Inferior parietal cortex (tissue), 1 donor: ENCODE measurements around the gene DNAJC1.
"Not testable (repeated sequence)": the region's sequence is repeated elsewhere in the genome, so short reads cannot be mapped to it uniquely, and the experiment has no call there.

Experiments
- DNase-seq: peaks from one replicate; pipeline ENCODE4 v3.0.0-alpha.2; 2016; ENCODE audit errors: extremely low spot score

Gene DNAJC1

DNA sequence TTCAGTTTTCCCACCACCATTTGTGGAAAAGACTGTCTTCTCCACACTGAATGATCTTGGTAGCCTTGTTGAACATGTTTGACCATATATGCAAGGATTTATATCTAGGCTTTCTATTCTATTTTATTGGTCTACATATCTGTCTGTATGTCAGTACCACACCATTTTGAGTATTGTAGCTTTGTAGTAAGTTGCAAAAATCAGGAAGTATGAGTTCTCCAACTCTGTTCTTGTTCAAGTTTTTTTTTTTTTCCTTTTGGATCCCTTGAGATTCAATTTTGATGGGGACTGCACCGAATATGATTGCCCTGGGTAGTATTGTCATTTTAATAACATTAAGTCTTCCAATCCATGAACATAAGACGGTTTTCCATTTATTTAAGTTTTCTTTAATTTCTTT lies 176.8 kb downstream of the DNAJC1 start:
- no peak for DNase-seq

DNA sequence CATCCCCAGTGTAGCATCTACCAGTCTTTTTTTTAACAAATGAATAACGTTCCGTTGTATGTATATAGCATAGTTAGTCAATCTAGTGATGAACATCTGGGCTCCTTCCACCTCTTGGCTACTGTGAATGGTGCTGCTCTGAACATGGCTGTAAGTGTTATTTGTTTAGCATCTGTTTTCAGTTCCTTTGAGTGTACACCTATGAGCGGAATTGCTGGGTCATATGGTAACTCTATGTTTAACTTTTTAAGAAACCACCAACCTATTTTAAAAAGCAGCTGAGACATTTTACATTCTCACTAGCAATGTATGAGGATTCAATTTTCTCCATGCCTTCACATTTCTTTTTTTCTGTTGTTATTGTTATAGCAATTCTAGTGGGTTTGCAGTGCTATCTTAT lies 178.2 kb downstream of the DNAJC1 start:
- no peak for DNase-seq

DNA sequence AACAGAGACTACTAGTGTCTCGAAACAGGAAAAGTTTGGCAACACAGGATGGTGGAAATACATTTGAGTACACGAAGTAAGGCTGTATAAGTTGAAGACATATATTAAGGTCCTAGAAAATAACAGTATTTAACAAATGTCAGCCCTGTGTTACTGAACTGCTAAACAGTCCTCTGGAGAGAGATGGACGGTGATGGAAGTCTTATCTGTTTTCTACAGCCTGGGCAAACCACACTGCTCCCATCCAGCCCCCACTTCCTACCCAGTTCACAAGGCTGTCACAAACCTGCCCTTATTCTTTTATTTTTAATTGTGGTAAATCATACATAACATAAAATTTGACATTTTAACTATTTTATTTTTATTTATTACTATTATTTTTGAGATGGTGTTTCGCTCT lies 179.1 kb downstream of the DNAJC1 start:
- no peak for DNase-seq

DNA sequence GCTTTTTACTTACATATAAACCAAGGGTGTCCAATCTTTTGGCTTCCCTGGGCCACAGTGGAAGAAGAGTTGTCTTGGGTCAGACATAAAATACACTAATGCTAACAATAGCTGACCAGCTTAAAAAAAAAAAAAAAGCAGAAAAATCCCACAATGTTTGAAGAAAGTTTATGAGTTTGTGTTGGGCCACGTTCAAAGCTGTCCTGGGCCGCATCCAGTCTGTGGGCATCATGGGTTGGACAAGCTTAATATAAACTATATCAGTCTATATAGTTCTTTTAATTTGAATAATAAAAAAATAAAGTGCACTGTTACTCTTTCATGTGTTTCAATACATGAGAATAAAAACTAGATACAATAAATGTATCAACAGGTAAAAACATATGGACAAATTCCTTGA lies 179.9 kb downstream of the DNAJC1 start:
- no peak for DNase-seq

DNA sequence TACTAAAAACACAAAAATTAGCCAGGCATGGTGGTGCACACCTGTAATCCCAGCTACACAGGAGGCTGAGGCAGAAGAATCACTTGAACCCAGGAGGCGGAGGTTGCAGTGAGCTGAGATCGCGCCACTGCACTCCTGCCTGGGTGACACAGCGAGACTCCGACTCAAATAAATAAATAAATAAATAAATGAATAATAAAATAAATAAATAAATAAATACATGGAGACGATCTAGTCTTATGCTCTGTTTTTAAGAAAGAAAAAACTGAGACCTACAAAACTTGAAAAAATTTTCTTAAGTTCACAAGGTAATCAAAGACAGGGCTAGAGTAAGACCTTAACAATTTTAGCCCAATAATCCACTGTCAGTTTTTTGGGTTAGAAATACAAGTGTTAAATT lies 181.3 kb downstream of the DNAJC1 start:
- not testable (repeated sequence) for DNase-seq

DNA sequence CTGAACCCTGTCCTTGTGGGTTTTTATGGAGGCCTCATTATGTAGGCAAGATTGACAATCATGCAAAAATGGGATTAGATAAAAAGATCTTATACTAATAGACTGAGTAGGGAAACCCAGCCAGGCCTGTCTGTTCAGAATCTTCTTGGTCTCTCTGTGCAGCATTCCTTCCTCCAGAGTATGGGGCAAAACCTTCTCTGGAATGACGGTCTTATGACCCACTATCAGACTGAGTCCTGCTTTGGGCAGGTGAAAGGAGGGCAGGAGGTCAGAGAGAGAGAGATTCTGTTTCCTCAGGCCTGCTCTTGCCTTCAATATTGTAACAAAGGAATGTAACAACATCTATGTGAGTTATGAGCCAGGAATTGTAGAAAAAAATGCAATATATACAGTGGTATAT lies 182.6 kb downstream of the DNAJC1 start:
- DNase-seq: no peak

DNA sequence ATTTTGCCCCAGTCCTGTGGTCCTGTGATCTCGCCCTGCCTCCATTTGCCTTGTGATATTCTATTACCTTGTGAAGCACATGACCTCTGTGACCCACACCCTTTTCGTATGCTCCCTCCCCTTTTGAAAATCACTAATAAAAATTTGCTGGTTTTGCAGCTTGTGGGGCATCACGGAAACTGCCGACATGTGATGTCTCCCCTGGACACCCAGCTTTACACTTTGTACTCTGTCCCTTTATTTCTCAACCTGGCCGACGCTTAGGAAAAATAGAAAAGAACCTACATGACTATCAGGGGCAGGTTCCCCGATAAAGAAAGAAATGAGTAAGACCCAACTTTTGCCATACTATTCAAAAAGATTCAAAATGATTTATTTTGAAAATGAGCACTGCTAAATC lies 185.1 kb downstream of the DNAJC1 start:
- DNase-seq: not testable (repeated sequence)

DNA sequence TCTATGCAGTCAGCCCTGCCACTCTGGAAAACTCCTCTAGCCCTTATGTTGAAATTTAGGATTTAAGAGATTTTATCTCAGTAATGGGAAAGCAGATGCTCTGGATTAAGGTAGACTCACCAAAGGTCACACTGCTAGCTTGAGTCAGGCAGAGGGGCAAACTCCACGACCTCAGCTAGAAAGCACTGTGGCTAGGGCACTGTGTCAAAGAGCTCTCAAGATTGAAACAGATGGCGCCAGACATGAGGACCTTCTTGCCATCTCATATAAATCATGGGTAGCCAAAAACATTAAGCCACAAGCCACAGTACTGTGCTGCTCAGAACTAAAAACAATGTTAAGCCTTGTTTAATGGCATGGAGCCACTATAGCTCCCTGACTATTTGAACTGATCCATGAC lies 188.7 kb downstream of the DNAJC1 start:
- DNase-seq: no peak

DNA sequence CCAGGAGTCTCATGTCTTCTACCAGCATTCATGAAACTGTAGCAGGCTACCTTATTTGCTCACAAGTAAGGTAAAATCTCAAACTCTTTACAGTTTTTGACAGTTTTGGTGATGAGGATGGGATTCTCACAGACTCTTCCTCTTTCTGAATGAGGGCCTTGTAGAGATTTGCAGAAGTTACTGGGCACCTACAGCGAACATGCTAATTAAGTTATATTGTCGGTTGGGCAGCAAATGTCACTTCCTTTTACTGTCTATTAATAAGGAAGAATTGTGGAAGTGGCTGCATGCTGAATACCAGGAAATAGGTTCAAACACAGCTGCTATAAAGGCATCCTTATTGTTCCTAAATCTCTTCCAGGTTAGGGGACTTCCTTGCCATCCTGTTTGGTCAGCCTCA lies 189.6 kb downstream of the DNAJC1 start:
- DNase-seq: no peak

DNA sequence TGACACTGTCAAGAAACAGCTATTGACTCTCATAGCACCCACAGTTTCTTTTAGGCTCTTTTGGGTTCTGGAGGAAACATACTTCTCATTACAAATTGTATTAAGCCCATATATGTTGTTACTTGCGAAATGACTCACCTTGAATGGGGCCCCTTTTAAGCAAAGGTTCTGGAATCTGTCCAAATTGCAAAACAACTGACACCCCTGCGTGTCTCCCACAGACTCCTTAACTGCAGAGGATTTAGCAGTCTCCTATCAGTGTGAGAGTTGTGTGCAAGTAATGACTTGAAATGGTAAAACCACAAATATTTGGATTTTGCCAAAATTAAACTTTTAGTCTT lies 192.3 kb downstream of the DNAJC1 start:
- DNase-seq: no peak

DNA sequence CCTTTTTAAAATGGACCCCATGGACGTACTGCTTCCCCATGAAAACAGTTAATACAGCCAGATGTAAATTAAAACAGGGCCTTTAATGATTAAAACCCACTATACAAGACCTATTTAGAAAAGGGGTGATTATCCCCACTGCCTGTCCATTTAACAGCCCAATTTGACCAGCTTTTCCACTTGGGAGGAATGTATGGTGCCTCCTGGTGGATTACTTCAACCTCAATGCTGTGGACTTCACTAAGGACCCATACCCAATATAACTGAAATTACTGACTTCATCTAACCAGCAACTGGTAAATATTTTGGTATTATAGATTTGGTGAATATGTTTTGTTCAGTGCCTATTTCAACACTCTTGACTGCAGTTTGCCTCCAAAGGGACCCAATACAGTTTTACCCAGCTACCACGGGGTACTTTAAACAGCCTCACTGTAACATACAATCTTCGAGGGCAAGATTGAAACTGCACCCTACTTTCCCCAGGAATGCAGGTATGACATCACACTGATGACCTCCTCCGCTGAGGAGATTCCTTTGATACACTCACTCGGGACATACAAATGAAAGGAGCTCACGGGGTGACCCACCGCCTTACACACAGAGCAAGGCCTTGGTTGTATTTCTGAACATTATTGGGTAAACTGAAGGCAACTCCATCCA lies 192.8 kb downstream of the DNAJC1 start:
- DNase-seq: no peak

DNA sequence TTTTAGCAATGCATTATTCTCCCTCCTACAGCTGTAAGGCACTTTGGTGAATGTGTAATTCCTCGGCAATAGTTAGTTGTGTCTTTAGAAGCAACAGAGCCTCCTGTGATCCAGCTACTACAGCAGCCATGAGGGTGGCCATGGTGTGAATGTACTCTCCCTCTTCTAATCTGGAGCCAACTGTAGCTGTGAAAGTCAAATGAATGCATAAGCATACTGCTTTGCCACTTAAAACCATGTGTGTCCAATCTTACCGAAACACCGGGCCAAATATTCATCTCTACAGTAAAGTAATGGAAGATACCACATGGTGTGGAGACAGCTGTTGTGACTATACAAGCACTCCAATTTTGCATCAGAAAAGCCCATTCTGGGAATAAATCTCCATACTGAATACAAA lies 195.0 kb downstream of the DNAJC1 start:
- no peak for DNase-seq

DNA sequence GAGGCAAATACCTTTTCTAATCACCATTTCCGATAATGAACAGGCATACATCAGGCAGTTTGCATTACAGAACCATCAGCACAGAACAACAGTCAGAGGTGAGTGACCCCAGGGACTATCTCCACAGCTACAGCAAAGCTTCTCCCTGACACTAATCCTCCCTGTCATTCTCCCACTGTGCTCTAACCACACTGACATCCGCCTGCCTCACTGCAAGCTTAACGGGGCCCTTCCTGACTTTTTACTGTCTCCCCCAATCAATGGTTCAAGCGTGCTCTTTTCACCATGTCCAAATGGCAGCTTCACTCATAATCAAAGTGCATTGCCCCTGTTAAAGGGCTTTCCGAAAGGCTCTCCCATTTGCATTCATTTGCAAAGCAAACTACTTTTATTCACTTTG lies 196.3 kb downstream of the DNAJC1 start:
- DNase-seq: peak; percentile 35

DNA sequence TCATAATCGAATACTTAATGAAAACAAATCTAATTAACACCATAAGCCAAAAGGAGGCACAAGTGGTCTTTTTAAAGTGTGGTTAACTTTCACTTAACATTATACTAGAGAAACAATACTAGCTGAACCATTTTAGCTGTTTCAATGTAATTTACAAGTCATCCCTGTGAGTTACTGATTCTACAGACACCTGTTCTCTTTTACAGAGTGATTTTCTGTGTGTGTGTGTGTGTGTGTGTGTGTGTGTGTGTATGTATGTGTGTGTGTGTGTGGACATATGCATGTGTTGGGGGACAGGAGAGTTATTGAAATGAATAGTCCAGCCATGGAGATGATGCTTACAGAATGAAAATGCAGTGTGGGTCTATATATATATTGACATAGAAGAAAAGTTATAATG lies 200.2 kb downstream of the DNAJC1 start:
- DNase-seq: no peak

DNA sequence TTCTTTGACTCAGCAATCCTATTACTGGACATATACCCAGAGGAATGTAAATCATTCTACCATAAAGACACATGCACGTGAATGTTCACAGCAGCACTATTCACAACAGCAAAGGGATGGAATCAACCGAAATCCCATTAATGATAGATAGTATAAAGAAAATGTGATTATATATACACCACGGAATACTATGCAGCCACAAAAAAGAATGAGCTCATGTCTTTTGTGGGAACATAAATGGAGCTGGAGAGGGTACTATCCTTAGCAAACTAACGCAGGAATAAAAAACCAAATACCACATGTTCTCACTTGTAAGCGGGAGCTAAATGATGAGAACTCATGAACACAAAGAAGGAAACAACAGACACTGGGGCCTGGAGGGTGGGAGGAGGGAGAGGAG lies 201.9 kb downstream of the DNAJC1 start:
- DNase-seq: no peak

DNA sequence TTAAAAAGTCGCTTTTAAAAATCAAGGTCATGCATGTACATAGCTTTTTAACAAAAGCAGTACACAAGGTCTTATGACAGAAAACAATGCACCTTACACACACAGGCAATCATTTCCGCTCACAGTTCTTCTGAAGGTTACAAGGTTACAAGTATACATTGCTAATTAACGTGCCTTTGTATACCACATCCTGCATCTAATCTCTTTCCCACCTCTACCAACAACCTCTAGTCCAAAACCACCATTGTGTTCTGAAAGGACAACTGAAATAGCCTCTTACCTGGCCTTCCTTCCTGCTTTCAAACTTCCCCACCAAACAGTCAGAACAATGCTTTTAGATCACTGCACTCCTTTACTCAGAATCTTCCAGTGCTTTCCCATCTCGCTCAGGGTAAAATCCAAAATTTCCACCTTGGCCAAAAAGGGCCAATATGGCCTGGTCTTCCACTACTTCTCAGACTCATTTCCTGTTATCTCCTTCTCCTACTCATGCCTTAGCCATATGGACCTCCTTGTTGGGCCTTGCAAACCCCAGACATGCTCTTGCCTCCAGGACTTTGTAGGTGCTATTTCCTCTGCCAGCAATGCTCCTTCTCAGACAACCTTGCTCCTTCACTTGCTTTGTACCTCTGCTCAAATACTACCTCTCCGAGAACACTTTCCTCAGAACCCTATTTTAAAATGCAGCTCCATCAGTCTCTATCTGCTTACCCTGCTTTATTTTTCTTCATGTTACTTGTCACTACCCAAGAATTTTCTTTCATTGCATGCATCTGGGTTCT lies 205.4 kb downstream of the DNAJC1 start:
- no peak for DNase-seq

DNA sequence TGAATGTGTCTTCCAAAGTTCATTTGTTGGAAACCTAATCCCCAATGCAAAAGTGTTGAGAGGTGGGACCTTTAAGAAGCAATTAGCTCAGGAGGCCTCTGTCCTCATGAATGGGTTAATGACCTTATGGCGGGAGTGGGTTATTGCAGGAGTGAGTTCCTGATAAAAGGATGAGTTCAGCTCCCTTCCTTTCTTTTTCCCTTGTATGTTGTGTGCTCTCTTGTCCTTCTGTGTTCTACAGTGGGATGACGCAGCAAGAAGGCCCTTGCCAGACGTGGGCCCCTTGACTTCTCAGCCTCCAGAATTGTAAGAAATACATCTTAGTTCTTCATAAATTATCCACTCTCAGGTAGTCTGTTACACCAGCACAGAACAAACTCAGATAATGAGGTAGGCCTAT lies 206.0 kb downstream of the DNAJC1 start:
- DNase-seq: no peak

DNA sequence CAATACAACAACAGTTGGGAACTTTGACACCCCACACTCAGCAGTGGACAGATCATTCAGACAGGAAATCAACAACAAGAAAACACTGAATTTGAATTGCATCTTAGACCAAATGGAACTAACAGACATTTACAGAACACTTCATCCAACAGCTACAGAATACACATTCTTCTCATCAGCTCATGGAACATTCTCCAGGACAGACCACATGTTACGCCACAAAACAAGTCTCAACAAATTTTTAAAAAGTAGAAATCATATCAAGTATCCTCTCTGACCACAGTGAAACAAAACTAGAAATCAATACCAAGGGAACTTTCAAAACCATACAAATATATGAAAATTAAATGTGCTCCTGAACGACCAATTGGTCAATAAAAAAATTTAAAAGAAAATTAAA lies 212.3 kb downstream of the DNAJC1 start:
- no peak for DNase-seq

DNA sequence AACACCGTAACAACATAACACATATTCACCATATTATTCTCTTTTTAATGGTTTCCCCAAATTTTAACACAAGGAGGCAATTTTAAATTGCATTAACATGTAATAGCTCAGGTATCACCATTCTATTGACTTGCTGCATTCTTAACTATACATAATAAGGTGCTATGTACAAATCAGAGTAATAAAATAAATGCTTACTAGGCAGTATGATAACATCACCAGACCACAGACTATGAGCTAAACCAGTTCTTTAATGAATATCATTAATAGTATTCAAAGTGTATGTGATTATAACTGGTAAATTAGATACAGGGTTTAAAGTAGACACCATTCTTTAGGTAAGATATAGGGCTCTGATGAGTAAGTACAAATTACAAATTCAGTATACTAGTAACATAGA lies 226.6 kb downstream of the DNAJC1 start:
- DNase-seq: no peak

DNA sequence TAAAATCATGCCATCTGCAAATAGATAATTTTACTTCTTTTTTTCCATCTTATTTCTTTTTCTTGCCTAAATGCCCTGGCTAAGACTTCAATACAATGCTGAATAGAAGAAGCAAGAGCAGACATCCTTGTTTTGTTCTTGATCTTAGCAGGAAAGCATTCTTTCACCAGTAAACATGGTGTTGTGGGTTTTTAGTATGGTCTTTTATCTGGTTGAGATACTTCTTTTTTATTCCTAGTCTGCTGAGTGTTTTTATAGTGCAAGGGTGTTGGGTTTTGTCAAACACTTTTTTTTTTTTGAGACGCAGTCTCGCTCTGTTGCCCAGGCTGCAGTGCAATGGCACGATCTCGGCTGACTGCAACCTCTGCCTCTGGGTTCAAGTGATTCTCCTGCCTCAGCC lies 232.3 kb downstream of the DNAJC1 start:
- DNase-seq: no peak

DNA sequence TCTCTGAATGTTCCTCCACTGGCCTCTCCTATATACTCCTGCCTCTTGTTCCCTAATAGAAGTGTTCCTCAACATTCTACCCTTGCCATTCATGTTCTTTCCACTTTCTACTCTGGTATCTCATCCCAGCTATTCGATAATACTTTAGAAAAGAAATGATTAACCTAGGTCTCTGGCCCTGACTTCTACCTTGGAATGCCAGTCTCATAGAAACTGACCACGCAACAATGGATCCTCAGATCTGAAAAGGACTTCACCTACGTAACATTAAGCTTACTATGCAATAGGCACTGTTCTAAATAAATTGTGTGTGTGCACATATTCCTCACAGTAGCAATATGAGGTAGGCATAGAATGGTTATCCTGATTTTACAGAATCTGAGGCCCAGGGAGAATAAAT lies 234.5 kb downstream of the DNAJC1 start:
- no peak for DNase-seq

DNA sequence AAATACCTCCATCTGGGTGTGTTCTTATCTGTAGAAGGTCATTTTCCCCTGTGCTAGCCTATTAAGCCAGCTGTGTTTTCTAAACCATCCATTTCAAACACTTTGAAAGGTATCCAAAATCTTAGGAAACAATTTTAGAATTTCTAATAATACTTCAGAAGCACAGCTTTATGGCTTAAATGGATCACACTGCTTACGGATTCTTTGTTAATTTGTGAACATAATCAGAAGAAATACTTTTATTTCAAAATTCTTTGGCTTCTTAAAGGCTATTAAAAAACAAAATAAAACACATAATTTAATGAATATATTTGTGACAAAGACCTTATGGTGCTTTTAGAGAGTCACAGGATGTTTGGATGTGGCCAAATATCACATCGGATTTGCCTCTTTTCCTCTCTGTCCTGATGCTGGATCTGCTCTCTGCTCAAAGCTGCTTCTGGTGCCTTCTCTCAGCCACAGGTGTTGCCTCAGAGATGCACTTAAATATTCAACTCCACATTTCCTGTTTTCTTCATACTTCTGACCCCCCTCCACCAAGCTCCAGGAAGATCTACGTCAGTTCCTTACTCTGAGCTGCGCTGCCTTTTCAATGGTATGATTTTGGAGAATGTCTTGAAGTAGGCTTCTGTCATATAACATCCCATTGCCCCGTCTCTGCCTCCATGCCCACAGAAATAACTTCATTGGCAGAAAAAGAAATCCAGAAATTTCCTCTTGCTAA lies 238.9 kb downstream of the DNAJC1 start:
- no peak for DNase-seq

DNA sequence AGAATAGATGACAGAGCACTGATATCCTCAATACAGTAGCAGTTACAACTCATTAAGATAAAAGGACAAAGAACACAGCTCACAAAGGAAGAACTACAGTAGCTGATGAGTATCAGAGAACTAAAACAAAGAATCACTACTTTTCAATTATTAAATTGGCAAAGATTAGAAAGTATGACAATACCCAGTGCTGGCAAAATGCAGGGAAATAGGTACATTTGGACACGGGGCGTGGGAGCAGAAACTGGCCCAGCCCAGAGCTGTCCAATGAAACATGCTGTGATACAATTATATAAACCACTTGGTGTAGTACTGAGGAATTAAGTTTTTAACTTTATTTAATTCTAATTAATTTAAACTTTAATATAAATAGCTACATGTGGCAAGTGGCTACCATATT lies 243.2 kb downstream of the DNAJC1 start:
- DNase-seq: no peak
